Endothelial cell of hepatic sinusoid (primary cell): ENCODE measurements around the gene KRT10.
"Not testable (repeated sequence)": the region's sequence is repeated elsewhere in the genome, so short reads cannot be mapped to it uniquely, and the experiment has no call there.

ENCODE experiments used
- in situ Hi-C: cut with HindIII; loops from 2 replicates; pipeline ENCODE4 v1.10.0; 2017; ENCODE audit warnings: low sequenced_read_pairs

Gene KRT10

DNA sequence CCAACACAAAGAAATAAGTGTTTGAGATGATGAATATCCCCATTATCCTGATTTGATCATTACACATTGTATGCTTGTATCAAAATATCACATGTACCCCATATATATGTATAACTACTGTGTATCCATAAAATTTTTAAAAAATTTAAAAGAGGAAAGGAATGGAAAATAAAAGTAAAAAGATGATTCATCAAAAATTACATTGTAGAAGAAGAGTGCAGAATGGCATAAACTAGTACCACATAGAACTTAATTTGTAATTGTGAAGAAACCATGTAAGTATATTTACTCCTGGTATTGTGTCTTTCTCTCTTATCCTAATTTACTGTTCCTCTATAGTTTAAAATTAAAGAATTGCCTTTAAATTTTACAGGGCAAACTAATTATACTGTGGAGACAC is 11.5 kb upstream of the KRT10 start:
- in situ Hi-C loops = no loop called here

DNA sequence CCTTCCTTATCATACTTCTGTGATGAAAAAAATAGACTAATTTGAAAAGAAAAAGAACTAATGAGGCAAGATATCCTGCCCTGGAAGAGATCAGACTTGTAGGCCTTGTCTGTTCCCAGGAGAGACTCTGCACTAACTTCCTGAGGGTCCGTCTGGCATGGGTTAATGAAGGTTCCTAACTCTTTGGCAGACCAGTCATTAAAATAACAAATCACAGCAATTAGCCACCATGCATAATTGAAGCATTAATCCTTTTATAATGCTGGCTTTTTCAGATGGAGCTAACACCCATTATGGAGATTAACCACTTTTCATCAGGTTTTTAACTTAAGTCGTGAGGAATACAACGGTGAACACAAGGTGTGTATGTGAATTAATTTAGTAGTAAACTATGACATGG is 10.4 kb upstream of the KRT10 start:
- in situ Hi-C loops = no loop called here

DNA sequence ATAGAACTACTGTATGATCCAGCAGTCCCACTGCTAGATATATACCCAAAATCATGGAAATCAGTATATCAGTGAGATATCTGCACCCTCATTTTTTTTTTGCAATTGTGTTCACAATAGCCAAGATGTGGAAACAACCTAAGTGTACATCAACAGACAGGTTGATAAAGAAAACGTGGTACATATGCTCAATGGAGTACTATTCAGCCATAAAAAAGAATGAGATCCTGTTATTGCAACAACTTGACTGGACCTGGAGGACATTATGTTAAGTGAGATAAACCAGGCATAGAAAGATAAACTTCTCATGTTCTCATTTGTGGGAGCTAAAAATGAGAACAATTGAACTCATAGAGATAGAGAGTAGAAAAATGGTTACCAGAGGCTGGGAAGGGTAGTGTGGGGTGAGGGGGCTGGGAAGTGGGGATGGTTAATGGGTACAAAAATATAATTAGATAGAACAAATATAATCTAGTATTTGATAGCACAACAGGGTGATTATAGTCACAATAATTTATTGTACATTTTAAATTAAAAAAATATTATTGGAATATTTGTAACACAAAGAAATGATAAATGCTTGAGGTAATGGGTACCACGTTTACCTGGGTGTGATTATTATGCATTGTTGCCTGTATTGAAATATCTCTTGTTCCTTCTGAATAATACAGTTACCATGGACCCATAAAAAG is 7.8 kb upstream of the KRT10 start:
- in situ Hi-C loops = no loop called here

DNA sequence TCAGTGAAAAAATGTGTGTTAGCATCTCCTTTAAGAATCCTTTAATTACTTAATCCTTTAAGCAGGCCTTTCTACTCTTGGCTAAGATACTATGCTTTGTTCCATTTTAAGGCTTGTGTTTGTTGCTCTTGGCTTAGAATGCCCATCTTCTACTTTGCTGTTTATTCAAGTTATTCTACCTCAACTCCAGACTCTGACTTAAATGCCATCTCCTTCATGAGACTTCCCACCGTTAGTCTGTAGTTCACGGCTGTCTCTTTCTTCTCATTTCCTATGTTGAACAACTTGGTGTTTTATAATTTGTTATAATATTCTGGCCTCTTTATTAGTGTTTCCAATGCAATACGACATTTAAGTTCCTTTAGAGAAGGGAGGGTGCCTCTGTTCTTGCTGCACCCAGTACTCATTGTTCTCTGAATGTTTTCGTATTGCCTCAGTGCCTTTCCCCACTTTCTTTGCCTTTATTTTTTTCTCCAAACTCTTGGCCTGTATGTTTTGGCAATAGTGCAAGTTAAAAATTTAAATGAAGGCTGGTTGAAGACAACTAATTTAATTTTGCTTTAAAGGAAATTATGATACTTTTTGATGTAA is 6.1 kb upstream of the KRT10 start:
- in situ Hi-C loops = no loop called here

DNA sequence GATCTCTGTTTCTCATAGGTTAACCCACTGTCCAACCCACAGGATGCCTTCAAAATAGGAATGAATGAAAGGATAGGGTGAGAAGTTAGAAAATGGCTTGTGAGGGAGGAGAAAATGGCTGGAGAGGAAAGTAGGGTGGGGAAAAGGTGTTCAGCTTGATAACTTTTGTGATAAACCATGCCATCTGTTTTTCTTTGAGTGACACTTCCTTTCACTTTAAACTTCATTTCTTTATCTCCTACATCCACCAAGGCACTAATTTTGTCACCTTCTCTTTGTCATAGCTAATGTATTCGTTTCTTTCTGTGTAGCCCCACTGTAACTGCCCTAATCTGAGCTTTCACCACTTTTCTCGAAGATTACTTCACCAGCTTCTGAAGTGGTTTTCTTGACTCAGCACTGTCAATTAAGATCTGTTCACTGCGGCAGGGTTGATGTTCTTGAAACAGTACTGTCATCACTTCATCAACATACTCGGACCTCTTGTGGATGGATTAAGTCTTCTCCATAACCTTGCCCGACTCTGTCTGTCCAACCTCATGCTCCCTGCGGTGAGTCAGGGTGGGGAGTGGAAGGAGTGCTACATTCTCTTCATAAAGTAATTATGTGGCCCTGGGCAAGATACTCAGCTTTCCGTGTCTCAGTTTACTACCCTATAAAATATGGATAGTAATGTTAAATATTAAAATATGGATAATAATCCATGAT is 5.5 kb upstream of the KRT10 start:
- in situ Hi-C loops = no loop called here

DNA sequence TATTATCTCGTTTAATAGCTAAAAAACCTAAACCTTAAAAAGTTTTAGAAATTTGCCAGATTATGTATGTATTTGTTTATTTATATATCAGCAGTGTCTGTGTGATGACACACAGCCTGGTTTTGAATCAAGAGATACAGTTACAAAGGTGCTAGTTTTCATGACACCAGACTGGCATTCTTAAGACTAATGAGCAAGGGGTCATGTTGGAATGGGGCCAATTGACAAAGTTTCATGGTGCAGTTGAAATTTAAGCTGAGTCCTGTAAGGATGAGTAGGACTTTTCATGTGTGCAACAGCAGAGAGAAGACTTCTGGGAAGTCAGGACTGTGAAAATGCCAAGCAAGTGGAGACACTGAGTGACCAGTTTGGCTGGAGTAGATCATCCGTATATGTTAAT is 3.2 kb upstream of the KRT10 start:
- in situ Hi-C loops = no loop called here

DNA sequence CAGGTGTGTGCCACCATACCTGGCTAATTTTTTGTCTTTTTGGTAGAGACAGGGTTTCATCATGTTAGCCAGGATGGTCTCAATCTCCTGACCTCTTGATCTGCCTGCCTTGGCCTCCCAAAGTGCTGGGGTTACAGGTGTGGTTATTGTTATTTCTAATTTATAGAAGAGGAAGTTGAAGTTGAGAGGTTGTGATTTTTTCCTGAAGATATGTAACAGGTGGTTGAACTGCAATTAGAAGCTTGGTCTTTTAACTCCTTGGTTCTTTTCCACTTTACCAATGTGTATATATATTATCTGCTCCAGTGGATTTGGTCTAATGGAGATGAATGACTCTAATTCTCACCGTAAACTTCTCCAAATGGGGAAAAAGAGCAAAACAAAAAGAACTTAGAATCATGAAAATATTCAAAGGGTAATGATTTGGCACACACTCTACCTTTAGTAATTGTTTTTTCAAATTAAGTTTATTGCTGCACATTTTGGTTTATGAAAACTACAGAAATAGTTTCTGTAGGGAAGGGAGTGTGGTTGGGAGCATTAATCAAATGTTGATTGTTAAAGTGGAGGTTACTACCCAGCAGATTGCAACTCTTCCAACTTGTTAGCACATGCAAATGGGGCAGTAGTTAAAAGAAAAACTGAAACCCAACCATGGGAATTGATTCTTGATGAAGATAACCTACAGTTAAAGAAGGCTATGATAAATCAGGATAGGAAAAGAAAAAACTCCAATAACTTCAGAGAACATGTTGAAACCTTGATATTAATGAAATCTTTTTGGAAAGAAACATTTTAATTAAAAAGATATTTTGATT is 1.8 kb upstream of the KRT10 start:
- in situ Hi-C loops = no loop called here

DNA sequence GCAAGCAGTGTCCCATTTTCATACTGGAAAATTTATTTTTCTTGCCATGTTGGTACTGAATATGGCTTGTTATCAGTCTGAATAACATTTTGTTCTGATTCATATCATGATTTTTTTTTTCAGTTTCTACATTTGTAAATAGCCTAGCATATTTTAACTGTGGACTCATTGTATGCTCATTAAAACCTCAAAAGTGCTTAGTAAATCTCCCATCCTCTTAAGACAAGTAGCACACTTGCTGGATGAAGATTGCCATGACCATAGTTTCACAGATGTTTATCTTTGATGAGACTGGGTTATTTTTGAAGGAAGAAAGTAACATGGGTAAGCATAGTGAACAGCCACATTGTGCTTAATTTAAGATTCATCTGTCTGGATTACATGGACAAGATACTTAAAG is 878 bp downstream of the KRT10 start:
- in situ Hi-C loops = no loop called here

DNA sequence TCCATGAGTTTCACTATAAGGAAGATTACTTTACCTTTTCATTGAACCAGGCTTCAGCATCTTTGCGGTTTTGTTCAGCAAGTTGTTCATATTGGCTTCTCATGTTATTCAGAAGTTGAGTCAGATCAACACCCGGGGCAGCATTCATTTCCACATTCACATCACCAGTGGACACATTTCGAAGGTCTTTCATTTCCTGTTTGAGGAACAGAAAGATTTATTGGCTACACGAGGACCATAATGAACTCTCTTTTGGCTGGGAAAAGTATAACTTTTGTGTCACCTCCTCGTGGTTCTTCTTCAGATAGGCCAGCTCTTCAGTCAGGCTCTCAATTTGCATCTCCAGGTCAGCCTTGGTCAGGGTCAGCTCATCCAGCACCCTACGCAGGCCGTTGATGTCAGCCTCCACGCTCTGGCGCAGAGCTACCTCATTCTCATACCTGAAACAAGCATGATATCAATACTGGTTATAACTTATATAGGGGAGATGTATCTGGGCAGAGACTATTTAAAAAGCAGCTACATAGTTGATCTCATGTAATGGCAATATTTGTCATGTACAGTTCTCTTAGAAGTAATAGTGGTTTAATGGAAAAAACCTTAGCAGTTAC is 2.1 kb downstream of the KRT10 start:
- in situ Hi-C loops = no loop called here

DNA sequence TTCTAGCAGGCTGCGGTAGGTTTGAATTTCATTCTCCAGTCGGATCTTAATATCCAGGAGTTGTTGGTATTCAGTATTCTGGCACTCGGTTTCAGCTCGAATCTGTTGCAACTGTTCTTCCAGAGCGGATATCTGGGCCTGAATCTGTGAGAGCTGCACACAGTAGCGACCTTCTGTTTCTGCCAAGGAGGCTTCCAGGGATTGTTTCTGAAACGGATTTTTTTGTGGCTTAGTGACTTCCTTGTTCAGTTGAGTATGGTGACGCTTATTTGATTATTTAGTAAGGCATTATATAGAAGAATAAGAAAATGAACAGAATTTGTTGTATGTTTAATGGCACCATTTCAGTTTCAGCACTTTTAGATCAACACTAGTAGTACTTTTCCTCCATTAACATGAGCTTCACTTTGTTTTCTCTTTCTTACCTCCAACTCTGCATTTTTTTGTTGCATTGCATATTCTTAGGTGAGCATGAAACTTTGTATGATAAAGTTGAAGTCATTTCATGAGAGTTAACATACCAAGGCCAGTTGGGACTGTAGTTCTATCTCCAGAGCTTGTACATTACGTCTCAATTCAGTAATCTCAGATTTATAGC is 2.8 kb downstream of the KRT10 start:
- in situ Hi-C loops = no loop called here

DNA sequence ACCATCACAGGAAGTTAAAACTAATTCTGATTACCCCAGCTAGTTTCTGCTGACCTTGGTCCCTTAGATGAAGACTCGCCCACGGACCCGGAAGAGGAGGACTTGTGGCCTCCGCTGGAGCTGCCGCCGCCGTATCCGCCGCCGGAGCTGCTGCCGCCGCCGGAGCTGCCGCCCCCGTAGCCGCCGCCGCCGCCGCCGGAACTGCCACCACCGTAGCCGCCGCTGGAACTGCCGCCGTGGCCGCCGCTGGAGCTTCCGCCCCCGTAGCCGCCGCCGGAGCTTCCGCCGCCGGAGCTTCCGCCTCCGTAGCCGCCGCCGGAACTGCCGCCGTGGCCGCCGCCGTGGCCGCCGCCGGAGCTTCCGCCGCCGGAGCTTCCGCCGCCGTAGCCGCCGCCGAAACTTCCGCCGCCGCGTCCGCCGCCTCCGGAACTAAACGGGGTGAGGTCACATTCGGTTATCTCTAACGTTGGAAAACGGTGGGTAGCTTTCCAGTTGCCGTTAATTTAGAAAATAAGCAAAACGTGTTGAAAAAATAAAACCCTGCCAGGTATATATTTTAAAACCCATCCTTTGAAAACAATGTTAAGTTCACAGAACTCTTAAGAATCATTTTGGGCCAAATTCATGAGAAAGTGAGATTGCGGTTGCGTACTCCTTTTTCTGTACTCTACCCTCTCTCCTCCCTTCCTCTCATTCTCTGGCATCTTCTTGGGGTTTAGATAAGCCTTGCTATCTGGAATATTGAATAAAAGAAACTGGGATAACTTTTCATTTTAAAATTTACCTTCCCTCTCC is 3.5 kb downstream of the KRT10 start:
- in situ Hi-C loops = no loop called here

DNA sequence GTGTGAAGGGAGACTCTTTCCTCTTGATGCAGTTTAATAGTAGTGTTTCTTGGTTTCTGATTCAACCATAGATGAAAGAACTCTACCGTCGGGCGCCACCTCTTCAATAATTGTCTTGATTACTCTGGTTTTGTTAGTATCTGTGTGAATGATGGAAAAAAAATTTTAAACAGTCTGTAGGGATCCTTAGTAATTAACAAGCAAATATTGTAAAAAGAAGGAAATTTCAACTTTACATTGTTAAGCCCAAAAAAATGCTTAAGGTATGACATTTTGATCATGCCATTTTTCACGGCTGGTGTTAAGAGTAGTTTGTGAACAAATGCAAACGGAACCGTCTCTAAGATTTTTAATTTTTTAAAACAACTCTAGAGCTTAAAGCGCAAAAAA is 4.1 kb downstream of the KRT10 start:
- in situ Hi-C loops = no loop called here

DNA sequence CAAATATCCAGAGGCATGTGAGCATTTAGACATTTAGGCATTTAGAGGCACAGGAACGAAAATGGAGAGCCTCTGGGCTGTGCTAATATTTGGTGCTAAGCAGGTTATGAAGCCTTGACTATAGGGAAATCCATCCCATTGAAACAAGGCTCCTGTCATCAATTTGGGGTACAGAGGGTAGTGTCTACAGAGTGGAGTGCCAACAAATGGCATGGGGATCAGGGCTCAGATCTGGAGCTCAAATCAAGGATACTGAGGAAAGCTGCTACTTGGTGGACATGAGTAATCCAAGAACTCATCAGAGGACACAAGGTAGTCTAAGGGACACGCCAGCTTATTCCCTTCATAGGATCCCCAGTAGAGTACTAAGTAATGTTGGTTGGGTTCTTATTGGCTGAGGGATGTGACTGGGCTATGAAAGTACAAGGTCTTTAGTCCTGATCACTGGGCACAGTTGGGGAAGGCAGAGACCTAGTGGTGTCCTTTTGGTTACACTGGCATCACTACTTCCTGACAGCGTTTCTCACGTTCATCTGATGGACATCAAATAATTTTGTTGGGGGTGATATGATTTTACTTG is 5.2 kb downstream of the KRT10 start:
- in situ Hi-C loops = no loop called here

DNA sequence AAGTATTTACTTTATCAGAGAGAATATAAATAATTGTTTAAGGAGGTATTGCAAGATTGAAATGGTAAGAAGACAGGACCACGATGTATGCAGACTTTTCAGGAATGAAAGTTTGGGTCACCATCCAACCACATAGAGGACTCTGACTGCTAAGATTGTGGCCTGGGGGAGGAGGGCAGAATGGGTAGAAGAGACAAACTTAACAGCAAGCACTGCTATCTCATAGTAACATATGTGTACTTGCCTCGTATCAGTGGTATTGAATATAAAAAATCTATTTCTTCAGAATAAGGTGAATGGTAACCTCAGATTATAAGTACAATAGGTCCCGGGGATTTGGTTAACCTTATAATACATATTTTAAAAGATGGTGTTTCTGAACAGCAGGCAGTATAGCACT is 5.8 kb downstream of the KRT10 start:
- in situ Hi-C loops = no loop called here

DNA sequence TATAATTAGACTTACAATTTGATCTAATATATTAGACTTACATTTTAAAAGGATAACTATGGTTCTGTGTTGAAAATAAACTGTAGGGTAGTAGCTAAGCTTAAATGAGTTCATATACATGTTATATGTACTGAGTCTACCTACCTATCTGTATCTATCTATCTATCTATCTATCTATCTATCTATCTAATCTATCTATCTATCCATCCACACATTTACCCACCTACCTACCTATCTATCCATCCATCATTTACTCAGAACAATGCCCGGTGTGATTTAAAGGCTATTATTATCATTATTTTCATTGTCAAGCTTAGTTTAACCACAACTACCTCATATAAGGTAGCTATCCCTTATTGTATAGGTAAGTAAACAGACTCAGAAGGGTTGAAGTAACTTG is 7.0 kb downstream of the KRT10 start:
- in situ Hi-C loops = no loop called here

DNA sequence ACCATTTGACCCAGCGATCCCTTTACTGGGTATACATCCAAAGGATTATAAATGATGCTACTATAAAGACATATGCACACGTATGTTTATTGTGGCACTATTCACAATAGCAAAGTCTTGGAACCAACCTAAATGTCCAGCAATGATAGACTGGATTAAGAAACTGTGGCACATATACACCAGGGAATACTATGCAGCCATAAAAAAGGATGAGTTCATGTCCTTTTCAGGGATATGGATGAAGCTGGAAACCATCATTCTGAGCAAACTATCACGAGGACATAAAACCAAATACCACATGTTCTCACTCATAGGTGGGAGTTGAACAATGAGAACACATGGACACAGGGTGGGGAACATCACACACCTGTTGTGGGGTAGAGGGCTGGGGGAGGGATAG is 7.8 kb downstream of the KRT10 start:
- in situ Hi-C loops = not testable (repeated sequence)

DNA sequence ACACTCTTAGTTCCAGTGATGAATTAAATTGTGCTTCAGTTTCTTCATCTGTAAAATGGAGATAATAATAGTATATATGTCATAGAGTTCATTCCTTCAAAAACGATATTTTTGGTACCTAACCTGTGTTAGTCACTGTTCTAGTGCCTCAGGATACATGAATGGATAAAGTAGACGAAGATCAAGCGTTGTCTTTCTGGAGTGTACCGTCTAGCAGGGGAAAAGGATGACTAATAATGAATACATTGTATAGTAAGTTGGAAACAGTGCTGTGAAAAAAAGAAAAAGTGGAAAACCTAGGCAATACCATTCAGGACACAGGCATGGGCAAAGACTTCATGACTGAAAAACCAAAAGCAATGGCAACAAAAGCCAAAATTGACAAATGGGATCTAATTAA is 8.6 kb downstream of the KRT10 start:
- in situ Hi-C loops = no loop called here

DNA sequence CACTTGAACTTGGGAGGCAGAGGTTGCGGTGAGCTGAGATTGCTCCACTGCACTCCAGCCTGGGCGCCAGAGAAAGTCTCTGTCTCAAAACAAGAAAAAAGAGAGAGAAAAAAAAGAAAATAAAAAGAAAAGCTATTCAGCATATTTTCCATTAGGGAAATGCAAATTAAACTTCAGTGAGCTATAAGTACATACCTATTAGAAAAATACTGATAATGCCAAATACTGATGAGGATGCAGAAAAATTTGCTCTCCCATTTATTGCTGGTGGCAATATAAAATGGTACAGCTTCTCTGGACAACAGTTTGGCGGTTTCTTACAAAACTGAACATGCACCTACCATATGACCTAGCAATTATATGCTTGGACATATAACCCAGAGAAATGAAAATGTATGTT is 9.8 kb downstream of the KRT10 start:
- in situ Hi-C loops = no loop called here

DNA sequence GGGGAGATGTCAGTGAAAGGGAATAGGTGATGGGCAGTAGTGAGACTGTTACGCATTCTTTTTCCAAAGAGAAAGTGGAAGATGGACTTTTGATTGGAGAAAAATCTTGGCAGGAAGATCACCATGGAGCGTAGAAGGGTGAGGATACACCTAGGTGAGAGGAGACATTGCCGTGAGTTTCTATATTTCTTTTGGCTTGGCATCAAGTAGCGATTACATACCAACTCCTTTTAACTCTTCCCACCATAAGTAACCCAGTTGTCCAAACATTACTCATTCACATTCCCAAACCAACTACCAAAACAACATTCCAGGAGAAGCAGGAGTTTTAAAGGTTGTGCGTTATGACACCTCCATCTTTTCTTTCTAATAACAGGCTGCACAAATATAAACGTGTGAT is 11.9 kb downstream of the KRT10 start:
- in situ Hi-C loops = no loop called here
